HG03460 (cell line): Measurements from ENCODE around the gene WDFY3.

ENCODE experiments used
- ATAC-seq: cut with Tn5 transposase; IDR thresholded peaks from one replicate; pipeline ENCODE4 v1.9.1; 2021; ENCODE audit not compliant: unreplicated experiment

WDFY3 gene

DNA sequence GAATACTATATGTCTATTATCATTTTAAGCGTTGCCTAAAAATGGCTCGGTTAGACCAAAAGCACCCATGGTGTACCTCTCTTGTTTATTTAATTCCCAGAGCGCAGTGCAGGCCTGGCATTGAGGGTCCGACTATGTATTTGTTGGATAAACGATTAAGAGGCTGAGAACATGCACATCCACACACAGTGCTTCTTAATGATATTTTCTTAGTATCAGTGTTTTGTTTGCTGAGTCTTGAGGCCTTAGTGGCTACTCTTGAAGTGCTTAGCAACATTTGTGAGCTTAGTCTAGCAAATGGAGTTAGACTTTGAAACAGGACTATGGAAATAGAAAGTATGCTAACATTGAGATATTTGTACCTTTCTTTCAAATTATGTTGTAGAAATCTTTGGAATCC lies 339.8 kb downstream of the WDFY3 start:
- no peak for ATAC-seq

DNA sequence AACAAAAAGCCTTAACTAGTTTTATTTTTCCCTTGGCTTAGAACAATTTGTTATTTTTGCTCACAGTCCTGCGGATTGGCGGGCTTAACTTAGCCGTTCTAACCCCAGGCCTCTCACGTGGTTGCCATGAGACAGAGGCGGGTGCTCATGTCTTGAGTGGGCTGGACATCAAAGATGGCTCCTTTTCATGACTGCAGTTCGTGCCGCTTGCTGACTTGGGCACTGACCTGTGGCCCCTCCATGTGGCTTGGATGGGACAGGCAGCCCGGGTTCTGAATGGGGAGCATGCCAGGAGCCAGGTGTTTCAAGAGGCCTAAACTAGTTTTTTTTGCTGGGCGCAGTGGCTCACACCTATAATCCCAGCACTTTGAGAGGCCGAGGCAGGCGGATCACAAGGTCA lies 342.8 kb downstream of the WDFY3 start:
- no peak for ATAC-seq

DNA sequence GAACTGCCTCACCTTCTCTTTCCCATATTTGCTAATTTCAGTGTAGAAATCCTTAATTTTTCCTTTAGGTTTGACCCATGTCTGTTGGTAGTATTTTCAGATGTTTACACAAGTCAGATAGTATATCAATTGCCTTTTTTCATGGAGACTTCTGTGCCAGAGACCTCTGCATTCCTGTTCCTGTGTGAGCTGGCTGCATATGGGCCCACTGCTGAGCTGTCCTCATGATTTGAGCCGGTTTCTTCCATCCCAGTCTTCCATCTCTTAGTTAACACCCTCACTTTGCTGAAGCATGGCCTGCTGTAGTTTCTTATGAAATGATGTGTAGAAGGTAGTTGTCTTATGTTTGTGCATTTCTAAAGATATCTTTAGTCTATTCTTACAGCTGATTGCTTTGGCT lies 343.5 kb downstream of the WDFY3 start:
- no peak for ATAC-seq
